ENCODE measurements around the gene ITGA2.

DNA sequence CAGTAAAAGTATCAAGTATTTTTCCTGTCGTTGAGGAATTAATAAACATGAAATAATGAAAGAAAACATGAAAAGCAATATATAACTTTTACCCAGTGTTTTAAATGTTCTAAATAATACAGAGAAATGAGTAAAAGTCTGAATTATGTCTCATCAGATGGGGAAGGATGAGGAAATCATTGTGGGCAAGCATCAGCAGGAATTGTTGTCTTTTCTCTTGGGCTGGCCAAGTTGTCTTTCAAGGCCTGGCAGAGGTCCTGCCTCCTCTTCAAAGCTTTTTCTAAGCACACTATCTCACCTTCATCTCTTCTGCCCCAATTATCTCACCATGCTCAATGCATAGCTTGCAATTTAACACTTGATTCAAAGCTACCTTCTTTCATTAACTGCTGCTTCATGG is 78.5 kb downstream of the ITGA2 start:
- TF ChIP-seq, protein P1, sequence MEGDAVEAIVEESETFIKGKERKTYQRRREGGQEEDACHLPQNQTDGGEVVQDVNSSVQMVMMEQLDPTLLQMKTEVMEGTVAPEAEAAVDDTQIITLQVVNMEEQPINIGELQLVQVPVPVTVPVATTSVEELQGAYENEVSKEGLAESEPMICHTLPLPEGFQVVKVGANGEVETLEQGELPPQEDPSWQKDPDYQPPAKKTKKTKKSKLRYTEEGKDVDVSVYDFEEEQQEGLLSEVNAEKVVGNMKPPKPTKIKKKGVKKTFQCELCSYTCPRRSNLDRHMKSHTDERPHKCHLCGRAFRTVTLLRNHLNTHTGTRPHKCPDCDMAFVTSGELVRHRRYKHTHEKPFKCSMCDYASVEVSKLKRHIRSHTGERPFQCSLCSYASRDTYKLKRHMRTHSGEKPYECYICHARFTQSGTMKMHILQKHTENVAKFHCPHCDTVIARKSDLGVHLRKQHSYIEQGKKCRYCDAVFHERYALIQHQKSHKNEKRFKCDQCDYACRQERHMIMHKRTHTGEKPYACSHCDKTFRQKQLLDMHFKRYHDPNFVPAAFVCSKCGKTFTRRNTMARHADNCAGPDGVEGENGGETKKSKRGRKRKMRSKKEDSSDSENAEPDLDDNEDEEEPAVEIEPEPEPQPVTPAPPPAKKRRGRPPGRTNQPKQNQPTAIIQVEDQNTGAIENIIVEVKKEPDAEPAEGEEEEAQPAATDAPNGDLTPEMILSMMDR (IDR thresholded peaks at IDR 0.05), result no peak
- TF ChIP-seq POLR2AphosphoS5 (IDR thresholded peaks at IDR 0.05) (no peak), POLR2A (IDR thresholded peaks at IDR 0.05) (no peak)

All from prostate gland (tissue), 2 donors.